Activated CD4-positive, alpha-beta T cell treated with anti-CD3 and anti-CD28 coated beads, Interleukin-2, amount 50 U/mL, for 48 hours (primary cell): Measurements from ENCODE around the gene STXBP1.

Source experiments
- DNase-seq, 2 experiments: peaks; one replicate each; pipeline ENCODE4 v3.0.0-alpha.2; 2020

STXBP1 gene

GRCh38 chr9:127660886-127661741, 49.0 kb downstream of the STXBP1 start:
- no peak for DNase-seq

- no peak for DNase-seq
Observed at GRCh38 chr9:127662617-127663016, 50.5 kb downstream of the STXBP1 start.

GRCh38 chr9:127664324-127664677, 52.2 kb downstream of the STXBP1 start:
- DNase-seq: no peak

- no peak for DNase-seq
Observed at GRCh38 chr9:127664678-127665507, 52.8 kb downstream of the STXBP1 start.

GRCh38 chr9:127667127-127667844, 55.2 kb downstream of the STXBP1 start:
- DNase-seq: no peak

GRCh38 chr9:127667906-127668305, 55.8 kb downstream of the STXBP1 start:
- DNase-seq: no peak

GRCh38 chr9:127673234-127673633, 61.2 kb downstream of the STXBP1 start:
- no peak for DNase-seq

- no peak for DNase-seq
Observed at GRCh38 chr9:127676638-127677037, 64.6 kb downstream of the STXBP1 start.

GRCh38 chr9:127679506-127679905, 67.4 kb downstream of the STXBP1 start:
- no peak for DNase-seq

GRCh38 chr9:127680226-127680625, 68.1 kb downstream of the STXBP1 start:
- DNase-seq: no peak

- DNase-seq: no peak
Observed at GRCh38 chr9:127680846-127681245, 68.8 kb downstream of the STXBP1 start.

- no peak for DNase-seq
Observed at GRCh38 chr9:127682351-127683136, 70.5 kb downstream of the STXBP1 start.

GRCh38 chr9:127683723-127684122, 71.6 kb downstream of the STXBP1 start:
- DNase-seq: no peak

GRCh38 chr9:127684576-127684975, 72.5 kb downstream of the STXBP1 start:
- no peak for DNase-seq

GRCh38 chr9:127686461-127687393, 74.7 kb downstream of the STXBP1 start:
- no peak for DNase-seq

- no peak for DNase-seq
Observed at GRCh38 chr9:127689329-127690000, 77.4 kb downstream of the STXBP1 start.

GRCh38 chr9:127690735-127691134, 78.7 kb downstream of the STXBP1 start:
- DNase-seq: no peak

- no peak for DNase-seq
Observed at GRCh38 chr9:127692071-127692470, 80.0 kb downstream of the STXBP1 start.

GRCh38 chr9:127693143-127693542, 81.1 kb downstream of the STXBP1 start:
- DNase-seq: no peak

- no peak for DNase-seq
Observed at GRCh38 chr9:127693697-127694096, 81.6 kb downstream of the STXBP1 start.
